H9 (cell line): ENCODE results near the gene KLF6. TPM values are rescaled to one million over a fixed set of nuclear protein-coding genes. Genes with fewer than 3 reads are reported as not detected.
A peak's percentile ranks its signal among the peaks of the same experiment; 100 is the strongest.

Source experiments
- DNase-seq: peaks from one replicate; pipeline ENCODE4 v3.0.0-alpha.2; 2017
- H2AFZ ChIP-seq: one replicate; pipeline ENCODE4 v1.6.1; 2013; ENCODE audit warnings: mild to moderate bottlenecking, low read length, control low read depth, moderate library complexity
- H2AK5ac ChIP-seq: 2 replicates; pipeline ENCODE4 v1.6.1; 2013; ENCODE audit warnings: low read length, control low read depth, mixed read lengths; ENCODE audit not compliant: insufficient read length
- H2BK120ac ChIP-seq: one replicate; pipeline ENCODE4 v1.6.1; 2013; ENCODE audit warnings: low read depth, mild to moderate bottlenecking, low read length, control low read depth, inconsistent platforms; ENCODE audit not compliant: poor library complexity, severe bottlenecking
- H2BK12ac ChIP-seq: 2 replicates; pipeline ENCODE4 v1.6.1; 2013; ENCODE audit warnings: low read length, control low read depth, mixed read lengths, low read depth; ENCODE audit not compliant: insufficient read length
- H2BK15ac ChIP-seq: 2 replicates; pipeline ENCODE4 v1.6.1; 2013; ENCODE audit warnings: low read depth, low read length, control low read depth
- H2BK20ac ChIP-seq: one replicate; pipeline ENCODE4 v1.6.1; 2013; ENCODE audit warnings: low read depth, mild to moderate bottlenecking, low read length, control low read depth, inconsistent platforms; ENCODE audit not compliant: poor library complexity, severe bottlenecking
- H2BK5ac ChIP-seq: 2 replicates; pipeline ENCODE4 v1.6.1; 2013; ENCODE audit warnings: low read length, control low read depth, mixed read lengths; ENCODE audit not compliant: insufficient read length
- H3K14ac ChIP-seq: 2 replicates; pipeline ENCODE4 v1.6.1; 2013; ENCODE audit warnings: low read length, control low read depth; ENCODE audit not compliant: insufficient read depth
- H3K18ac ChIP-seq: 2 replicates; pipeline ENCODE4 v1.6.1; 2013; ENCODE audit warnings: low read depth, mild to moderate bottlenecking, mixed read lengths, low read length, control low read depth; ENCODE audit not compliant: insufficient read length
- H3K23ac ChIP-seq: 2 replicates; pipeline ENCODE4 v1.6.1; 2013; ENCODE audit warnings: low read length, control low read depth, mixed read lengths, low read depth; ENCODE audit not compliant: insufficient read length
- H3K23me2 ChIP-seq: 2 replicates; pipeline ENCODE4 v1.6.1; 2013; ENCODE audit warnings: low read depth, mild to moderate bottlenecking, mixed read lengths, low read length, control low read depth; ENCODE audit not compliant: insufficient read length, poor library complexity, severe bottlenecking
- H3K27ac ChIP-seq: 2 replicates; pipeline ENCODE4 v1.5.1; 2013; ENCODE audit warnings: low read length, control low read depth, mixed read lengths, low read depth; ENCODE audit not compliant: insufficient read length
- H3K27me3 ChIP-seq: 2 replicates; pipeline ENCODE4 v1.6.1; 2013; ENCODE audit warnings: low read length, control low read depth, inconsistent platforms; ENCODE audit not compliant: insufficient read depth
- H3K4ac ChIP-seq: 2 replicates; pipeline ENCODE4 v1.6.1; 2013; ENCODE audit warnings: low read depth, mild to moderate bottlenecking, control low read depth, inconsistent platforms, low read length, moderate library complexity
- H3K4me1 ChIP-seq: 2 replicates; pipeline ENCODE4 v1.6.1; 2013; ENCODE audit warnings: low read length, control low read depth, inconsistent platforms; ENCODE audit not compliant: insufficient read depth
- H3K4me2 ChIP-seq: 2 replicates; pipeline ENCODE4 v1.6.1; 2013; ENCODE audit warnings: low read length, control low read depth, mixed read lengths; ENCODE audit not compliant: insufficient read length, insufficient read depth
- H3K56ac ChIP-seq: 2 replicates; pipeline ENCODE4 v1.6.1; 2013; ENCODE audit warnings: low read depth, mild to moderate bottlenecking, mixed read lengths, low read length, control low read depth; ENCODE audit not compliant: insufficient read length
- H3K79me1 ChIP-seq: 2 replicates; pipeline ENCODE4 v1.6.1; 2013; ENCODE audit warnings: low read depth, mild to moderate bottlenecking, moderate library complexity, low read length, control low read depth, inconsistent platforms; ENCODE audit not compliant: insufficient read depth, poor library complexity, severe bottlenecking
- H3K79me2 ChIP-seq: 2 replicates; pipeline ENCODE4 v1.6.1; 2013; ENCODE audit warnings: low read length, control low read depth, inconsistent platforms; ENCODE audit not compliant: insufficient read depth
- H3K9ac ChIP-seq: 2 replicates; pipeline ENCODE4 v1.6.1; 2013; ENCODE audit warnings: low read length, control low read depth, mixed read lengths; ENCODE audit not compliant: insufficient read length; ENCODE audit errors: extremely low read depth
- H3K9me3 ChIP-seq: one replicate; pipeline ENCODE4 v1.6.1; 2013; ENCODE audit warnings: low read depth, low read length, inconsistent platforms; ENCODE audit not compliant: control insufficient read depth
- H3T11ph ChIP-seq: one replicate; pipeline ENCODE4 v1.6.1; 2013; ENCODE audit warnings: mild to moderate bottlenecking, low read length, control low read depth, inconsistent platforms
- H4K20me1 ChIP-seq: one replicate; pipeline ENCODE4 v1.6.1; 2013; ENCODE audit not compliant: control insufficient read depth, insufficient read length, insufficient read depth
- H4K5ac ChIP-seq: 2 replicates; pipeline ENCODE4 v1.6.1; 2013; ENCODE audit warnings: low read depth, mild to moderate bottlenecking, mixed read lengths, low read length, control low read depth; ENCODE audit not compliant: insufficient read length
- H4K8ac ChIP-seq: replicated peaks from 2 replicates; pipeline ENCODE4 v1.6.1; 2013; ENCODE audit warnings: low read length, control low read depth, mixed read lengths, low read depth; ENCODE audit not compliant: insufficient read length
- H4K91ac ChIP-seq: 2 replicates; pipeline ENCODE4 v1.6.1; 2013; ENCODE audit warnings: low read depth, mild to moderate bottlenecking, moderate library complexity, mixed read lengths, low read length, control low read depth; ENCODE audit not compliant: insufficient read length
- H3K27ac Mint-ChIP-seq, 3 experiments: 2 replicates in 2 of 3; 3 replicates in 1 of 3; pipeline ENCODE4 v1.8.0; 2020 to 2021; ENCODE audit warnings: mixed read lengths in 3 of 3, mild to moderate bottlenecking in 1 of 3, moderate library complexity in 1 of 3
- H3K27me3 Mint-ChIP-seq: 2 replicates; pipeline ENCODE4 v1.8.0; 2021; ENCODE audit warnings: low read depth, mild to moderate bottlenecking, moderate library complexity, mixed read lengths
- H3K36me3 Mint-ChIP-seq, 3 experiments: 2 replicates in 2 of 3; 3 replicates in 1 of 3; pipeline ENCODE4 v1.8.0; 2020 to 2021; ENCODE audit warnings: low read depth in 3 of 3, mixed read lengths in 3 of 3; ENCODE audit not compliant: insufficient read depth in 1 of 3
- H3K4me1 Mint-ChIP-seq, 2 experiments: 2 replicates each; pipeline ENCODE4 v1.8.0; 2020; ENCODE audit warnings: mixed read lengths in 2 of 2
- H3K4me3 Mint-ChIP-seq, 2 experiments: 2 replicates in 1 of 2; 3 replicates in 1 of 2; pipeline ENCODE4 v1.8.0; 2020 to 2021; ENCODE audit warnings: mild to moderate bottlenecking in 2 of 2, mixed read lengths in 2 of 2, moderate library complexity in 1 of 2
- H3K9me3 Mint-ChIP-seq, 2 experiments: 2 replicates in 1 of 2; 3 replicates in 1 of 2; pipeline ENCODE4 v1.8.0; 2020; ENCODE audit warnings: mild to moderate bottlenecking in 2 of 2, mixed read lengths in 2 of 2, moderate library complexity in 1 of 2
- WGBS: extraction: QIAGEN DNeasy Blood & Tissue Kit; methylation state at CpG from one replicate; pipeline ENCODE4 v1.1.7; 2013; ENCODE audit warnings: missing lambda C conversion rate, low lambda C conversion rate, mixed read lengths; ENCODE audit not compliant: insufficient read length; ENCODE audit errors: extremely low coverage; 5-methylcytosine and 5-hydroxymethylcytosine counted together
- total RNA-seq: library from RNA; stranded (reverse); gene quantifications from 2 replicates; pipeline ENCODE4 v1.2.1, GENCODE V29; 2021
- TF ChIP-seq, protein P1 (sequence below): fragments of 200-600 bp; sonication (generic); conservative IDR thresholded peaks from 3 replicates; pipeline ENCODE4 v1.8.0; 2021; ENCODE audit warnings: antibody characterized with exemption, mild to moderate bottlenecking

Gene KLF6
- total RNA-seq, 1 experiment from 2014 or later, result 19.3 TPM

DNA sequence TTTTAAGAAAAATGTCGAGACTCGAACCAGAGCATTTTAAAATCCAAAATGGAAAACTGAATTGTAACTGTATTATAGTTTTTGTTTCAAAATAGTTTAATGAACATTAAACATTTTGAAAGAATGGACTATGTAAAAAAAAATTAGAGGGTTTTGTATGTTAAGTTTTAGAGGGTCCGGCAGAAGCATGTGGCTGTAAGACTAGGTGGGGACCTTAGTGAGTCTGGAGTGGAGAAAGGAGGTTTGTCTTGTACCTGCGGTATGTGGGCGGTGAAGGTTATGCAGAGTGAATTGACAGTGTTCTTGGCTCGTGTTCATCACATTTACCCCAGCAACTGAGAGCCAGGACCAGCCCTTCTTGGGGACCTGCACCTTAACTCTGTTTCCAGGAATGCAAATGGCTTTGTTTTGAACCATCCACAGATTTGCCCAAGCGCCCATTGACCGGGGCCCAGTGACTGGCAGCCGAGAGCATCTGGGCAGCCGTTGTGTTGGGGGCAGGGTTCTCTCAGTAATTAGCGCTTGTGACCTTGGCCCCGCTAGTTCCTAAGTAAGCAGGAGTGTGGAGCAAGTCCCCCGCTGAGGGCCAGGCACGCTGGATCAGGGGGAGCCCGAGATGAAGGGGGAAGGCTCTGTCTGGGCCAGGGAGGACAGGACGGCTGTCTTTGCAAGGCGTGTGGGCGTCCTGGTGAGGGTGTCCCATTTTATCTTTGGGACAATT, 1.4 kb upstream of the KLF6 start:
- TF ChIP-seq, protein P1, sequence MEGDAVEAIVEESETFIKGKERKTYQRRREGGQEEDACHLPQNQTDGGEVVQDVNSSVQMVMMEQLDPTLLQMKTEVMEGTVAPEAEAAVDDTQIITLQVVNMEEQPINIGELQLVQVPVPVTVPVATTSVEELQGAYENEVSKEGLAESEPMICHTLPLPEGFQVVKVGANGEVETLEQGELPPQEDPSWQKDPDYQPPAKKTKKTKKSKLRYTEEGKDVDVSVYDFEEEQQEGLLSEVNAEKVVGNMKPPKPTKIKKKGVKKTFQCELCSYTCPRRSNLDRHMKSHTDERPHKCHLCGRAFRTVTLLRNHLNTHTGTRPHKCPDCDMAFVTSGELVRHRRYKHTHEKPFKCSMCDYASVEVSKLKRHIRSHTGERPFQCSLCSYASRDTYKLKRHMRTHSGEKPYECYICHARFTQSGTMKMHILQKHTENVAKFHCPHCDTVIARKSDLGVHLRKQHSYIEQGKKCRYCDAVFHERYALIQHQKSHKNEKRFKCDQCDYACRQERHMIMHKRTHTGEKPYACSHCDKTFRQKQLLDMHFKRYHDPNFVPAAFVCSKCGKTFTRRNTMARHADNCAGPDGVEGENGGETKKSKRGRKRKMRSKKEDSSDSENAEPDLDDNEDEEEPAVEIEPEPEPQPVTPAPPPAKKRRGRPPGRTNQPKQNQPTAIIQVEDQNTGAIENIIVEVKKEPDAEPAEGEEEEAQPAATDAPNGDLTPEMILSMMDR, result no peak
- H2AFZ ChIP-seq, result no peak overlapping the region
- 100% methylated on average over 1 of the region's 18 CpGs for WGBS

More for the DNA sequence above, 1.4 kb upstream of the KLF6 start:
- Histone ChIP-seq H3K4me2 (peak overlapping the region; percentile 72), H3K27ac (no peak overlapping the region), H4K91ac (no peak overlapping the region), H3K9ac (peak overlapping the region; percentile 35), H4K5ac (no peak overlapping the region), H2BK120ac (no peak overlapping the region), H2AK5ac (no peak overlapping the region), H4K20me1 (peaks cover 3% of the 10 kb centered on the region), H2BK15ac (no peak overlapping the region), H3K79me1 (peaks cover 2% of the 10 kb centered on the region), H2BK12ac (no peak overlapping the region), H2BK5ac (no peak overlapping the region), H3K27me3 (no peaks in the 10 kb centered on the region), H4K8ac (no peak overlapping the region), H3K23me2 (peaks cover 22% of the 10 kb centered on the region), H3K56ac (no peak overlapping the region), H3K79me2 (peaks cover 26% of the 10 kb centered on the region; the same call in 1 of the 2 replicates), H3K4me1 (peaks cover 8% of the 10 kb centered on the region; the same call in 1 of the 2 replicates), H3K18ac (peak overlapping the region; percentile 71), H3K14ac (peak overlapping the region; percentile 79; the same call in 1 of the 2 replicates), H3K4ac (no peak overlapping the region), H3T11ph (no peak overlapping the region), H3K9me3 (no peaks in the 10 kb centered on the region), H3K23ac (no peak overlapping the region), H2BK20ac (no peak overlapping the region)
- Mint-ChIP-seq H3K36me3 (peaks cover 6 to 29% (median 26%) of the 10 kb centered on the region in 3 experiments), H3K4me1 (peaks cover 40 to 45% of the 10 kb centered on the region in 2 experiments), H3K27me3 (peaks cover 4% of the 10 kb centered on the region), H3K27ac (peak overlapping the region; percentile 98 to 99 (median 99)), H3K9me3 (peaks cover 5 to 8% of the 10 kb centered on the region in 2 experiments; a peak in 4 of 5 replicates), H3K4me3 (peak overlapping the region; percentile 88 to 95)
- peak; percentile 84 for DNase-seq
